ENCODE data around the gene PANK3. TPM values are rescaled to one million over a fixed set of nuclear protein-coding genes. Genes with fewer than 3 reads are reported as not detected.

The PANK3 gene
- total and polyA plus RNA-seq, 7 donors = 17.4 to 40.9 (median 29.3) TPM

- no peak overlapping the region for H3K4me3 ChIP-seq
- no peak overlapping the region for H3K27ac ChIP-seq
- no peaks in the 10 kb centered on the region for H3K4me1 ChIP-seq
- H3K36me3 ChIP-seq = peaks cover 8 to 94% (median 33%) of the 10 kb centered on the region in 4 donors
- intact Hi-C loops (cut with DNase I) = no loop called here
- WGBS, 2 donors = 94 to 95% methylated on average over 7 of the region's 7 CpGs
- H3K27me3 ChIP-seq = no peaks in the 10 kb centered on the region
- H3K9me3 ChIP-seq = no peaks in the 10 kb centered on the region
- no peak for DNase-seq
- TF ChIP-seq POLR2AphosphoS5 (IDR thresholded peaks at IDR 0.05) (no peak), POLR2A (IDR thresholded peaks at IDR 0.05) (no peak)
- TF ChIP-seq, protein P1, sequence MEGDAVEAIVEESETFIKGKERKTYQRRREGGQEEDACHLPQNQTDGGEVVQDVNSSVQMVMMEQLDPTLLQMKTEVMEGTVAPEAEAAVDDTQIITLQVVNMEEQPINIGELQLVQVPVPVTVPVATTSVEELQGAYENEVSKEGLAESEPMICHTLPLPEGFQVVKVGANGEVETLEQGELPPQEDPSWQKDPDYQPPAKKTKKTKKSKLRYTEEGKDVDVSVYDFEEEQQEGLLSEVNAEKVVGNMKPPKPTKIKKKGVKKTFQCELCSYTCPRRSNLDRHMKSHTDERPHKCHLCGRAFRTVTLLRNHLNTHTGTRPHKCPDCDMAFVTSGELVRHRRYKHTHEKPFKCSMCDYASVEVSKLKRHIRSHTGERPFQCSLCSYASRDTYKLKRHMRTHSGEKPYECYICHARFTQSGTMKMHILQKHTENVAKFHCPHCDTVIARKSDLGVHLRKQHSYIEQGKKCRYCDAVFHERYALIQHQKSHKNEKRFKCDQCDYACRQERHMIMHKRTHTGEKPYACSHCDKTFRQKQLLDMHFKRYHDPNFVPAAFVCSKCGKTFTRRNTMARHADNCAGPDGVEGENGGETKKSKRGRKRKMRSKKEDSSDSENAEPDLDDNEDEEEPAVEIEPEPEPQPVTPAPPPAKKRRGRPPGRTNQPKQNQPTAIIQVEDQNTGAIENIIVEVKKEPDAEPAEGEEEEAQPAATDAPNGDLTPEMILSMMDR (IDR thresholded peaks at IDR 0.05) = no peak
Observed at GRCh38 chr5:168502563-168503237, 76.5 kb downstream of the PANK3 start.

Small RNA genes within 50 kb of the gene (small RNA-seq; reads per million reads assigned to genes)
- gene MIR103A1 = 0 to 0.11 (median 0.07) reads per million in 3 donors

Other genes starting within 250 kb of the PANK3 start
- 10 to 100 TPM; 65.8 to 91.1 (median 85.3) TPM for gene RARS1, start 92.9 kb downstream of the PANK3 start, total RNA-seq
- 10 to 100 TPM; 21.0 to 43.5 (median 23.8) TPM for gene RARS1, start 92.9 kb downstream of the PANK3 start, polyA plus RNA-seq
- gene FBLL1, start 50.1 kb downstream of the PANK3 start, total RNA-seq = 1 to 10 TPM in 1 of 4 donors, under 1 TPM in 2, not detected in 1; 0.41 to 2.1 (median 0.83) TPM
- under 1 TPM in 2 of 3 donors, not detected in 1; 0.57 to 0.60 TPM for gene FBLL1, start 50.1 kb downstream of the PANK3 start, polyA plus RNA-seq

Measured in sigmoid colon (tissue), 7 donors.